NCI-H2196 treated with DMSO at 0.1 percent for 48 hours (cell line): ENCODE data around the gene SSNA1.

Source experiments
- DNase-seq: peaks from one replicate; lab custom pipeline; 2025; ENCODE audit not compliant: unreplicated experiment; lab: John Stamatoyannopoulos, UW

The SSNA1 gene

DNA sequence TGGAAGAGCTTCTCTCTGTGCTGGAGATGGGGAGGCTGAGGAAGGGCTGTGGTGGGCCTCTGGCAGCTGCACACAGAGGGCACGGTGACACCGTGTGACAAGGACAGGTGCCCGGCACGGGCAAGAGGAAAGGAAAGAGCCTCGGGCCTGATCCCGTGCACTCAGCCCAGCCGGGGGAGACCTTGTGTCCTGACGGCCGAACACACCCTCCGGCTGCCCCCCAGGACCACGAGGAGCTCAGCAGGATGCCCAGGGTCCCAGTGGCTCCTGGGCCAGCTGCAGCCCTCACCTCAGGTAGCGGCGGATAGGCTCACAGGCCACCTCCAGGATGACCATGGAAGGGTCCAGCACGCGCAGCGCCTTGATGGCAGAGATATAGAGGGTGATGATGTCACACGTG lies 5.6 kb upstream of the SSNA1 start:
- DNase-seq = no peak

DNA sequence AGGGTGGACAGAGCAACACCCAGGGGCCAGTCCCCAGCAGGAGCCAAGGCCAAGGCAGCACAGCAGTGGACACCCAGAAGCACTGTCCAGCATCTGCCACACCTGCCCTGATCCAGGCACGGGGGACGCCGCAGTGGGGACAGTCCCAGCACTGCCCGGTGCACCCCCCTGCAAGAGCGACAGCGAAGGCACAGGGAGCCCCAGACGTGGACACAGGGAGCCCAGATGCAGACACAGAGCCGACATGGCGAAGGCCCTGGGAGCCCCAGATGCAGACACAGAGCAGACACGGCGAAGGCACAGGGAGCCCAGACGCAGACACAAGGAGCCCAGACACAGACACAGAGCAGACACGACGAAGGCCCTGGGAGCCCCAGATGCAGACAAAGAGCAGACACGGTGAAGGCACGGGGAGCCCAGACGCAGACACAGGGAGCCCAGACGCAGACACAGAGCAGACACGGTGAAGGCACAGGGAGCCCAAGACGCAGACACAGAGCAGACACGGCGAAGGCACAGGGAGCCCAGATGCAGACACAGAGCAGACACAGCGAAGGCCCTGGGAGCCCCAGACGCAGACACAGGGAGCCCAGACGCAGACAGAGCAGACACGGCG lies 4.4 kb upstream of the SSNA1 start:
- no peak for DNase-seq

DNA sequence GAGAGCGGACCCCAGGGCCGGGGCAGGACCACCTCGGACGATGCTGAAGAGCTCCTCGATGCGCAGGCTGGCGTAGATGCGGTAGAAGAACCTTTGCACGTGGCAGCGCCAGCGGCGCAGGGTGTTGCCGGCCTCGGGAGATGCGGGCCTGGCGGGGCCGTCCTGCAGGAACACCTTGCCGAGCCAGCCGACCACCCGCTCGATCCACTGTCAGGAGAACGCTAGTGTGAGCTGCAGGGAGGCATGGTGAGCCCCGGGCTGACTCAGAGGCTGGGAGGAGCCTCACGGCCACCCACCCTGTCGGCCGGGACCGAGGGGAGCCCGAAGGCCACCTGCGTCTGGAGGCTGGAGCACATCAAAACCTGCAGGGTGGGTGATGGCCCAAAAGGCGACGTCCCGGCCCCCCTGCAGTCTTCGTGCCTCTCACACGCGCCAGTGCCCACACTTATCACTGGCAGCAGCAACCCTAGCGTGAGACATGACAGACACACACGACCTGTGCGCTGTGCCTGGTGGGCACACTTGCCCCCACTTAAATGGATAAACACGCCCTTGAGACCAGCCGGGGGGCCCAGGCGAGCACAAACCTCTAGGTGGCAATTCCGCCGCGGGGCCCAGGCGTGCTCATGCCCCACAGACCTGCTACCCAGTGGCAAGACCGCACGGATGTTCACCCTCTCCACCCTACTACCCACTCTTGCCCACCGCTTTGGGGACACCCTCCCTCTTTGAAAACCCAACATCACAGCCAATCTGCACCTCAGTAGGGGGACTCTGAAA lies 3.4 kb upstream of the SSNA1 start:
- no peak for DNase-seq

- DNase-seq = no peak
Observed at GRCh38 chr9:137185921-137186320, 2.6 kb upstream of the SSNA1 start.

DNA sequence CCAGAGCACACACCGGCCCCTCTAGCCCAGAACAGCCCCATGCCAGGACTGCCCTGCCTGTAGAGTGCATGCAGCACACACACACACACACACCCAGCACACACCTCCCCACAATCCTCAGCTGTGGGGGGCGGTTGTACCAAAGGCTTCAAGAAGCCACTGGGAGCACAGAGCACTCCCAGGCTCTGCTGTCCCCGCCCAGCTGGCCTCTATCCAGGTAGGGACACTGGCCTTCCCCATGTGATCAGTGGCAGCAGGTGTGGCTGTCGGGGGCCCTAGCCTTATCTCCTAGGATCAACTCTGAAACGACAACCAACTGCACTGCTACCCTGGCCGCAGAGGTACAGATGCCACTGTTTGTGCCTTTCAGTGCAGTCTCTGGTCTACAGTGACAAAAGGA lies 2.1 kb upstream of the SSNA1 start:
- DNase-seq = no peak

DNA sequence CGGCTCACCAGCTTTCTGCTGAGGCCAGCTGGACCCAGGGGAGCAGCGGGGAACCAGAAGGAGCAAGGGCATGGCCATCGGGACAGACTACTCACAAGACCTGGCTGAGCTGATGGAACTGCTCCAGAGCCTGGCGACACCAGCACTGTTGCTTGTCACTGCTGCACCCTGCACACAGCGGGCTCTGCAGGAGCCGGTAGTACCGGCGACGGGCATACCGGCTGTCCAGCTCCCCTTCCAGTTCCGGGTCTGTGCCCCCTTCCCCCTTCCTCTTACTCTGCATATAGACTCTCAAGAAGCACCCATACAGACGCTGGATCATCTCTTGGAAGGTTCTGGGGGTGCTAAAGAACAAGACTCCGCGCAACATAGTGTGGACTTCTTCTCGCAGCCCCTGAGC lies 1.1 kb upstream of the SSNA1 start:
- DNase-seq = no peak

- no peak for DNase-seq
Observed at GRCh38 chr9:137188086-137188489, 388 bp upstream of the SSNA1 start.

- DNase-seq = no peak
Observed at GRCh38 chr9:137189297-137190295, 1.1 kb downstream of the SSNA1 start.

DNA sequence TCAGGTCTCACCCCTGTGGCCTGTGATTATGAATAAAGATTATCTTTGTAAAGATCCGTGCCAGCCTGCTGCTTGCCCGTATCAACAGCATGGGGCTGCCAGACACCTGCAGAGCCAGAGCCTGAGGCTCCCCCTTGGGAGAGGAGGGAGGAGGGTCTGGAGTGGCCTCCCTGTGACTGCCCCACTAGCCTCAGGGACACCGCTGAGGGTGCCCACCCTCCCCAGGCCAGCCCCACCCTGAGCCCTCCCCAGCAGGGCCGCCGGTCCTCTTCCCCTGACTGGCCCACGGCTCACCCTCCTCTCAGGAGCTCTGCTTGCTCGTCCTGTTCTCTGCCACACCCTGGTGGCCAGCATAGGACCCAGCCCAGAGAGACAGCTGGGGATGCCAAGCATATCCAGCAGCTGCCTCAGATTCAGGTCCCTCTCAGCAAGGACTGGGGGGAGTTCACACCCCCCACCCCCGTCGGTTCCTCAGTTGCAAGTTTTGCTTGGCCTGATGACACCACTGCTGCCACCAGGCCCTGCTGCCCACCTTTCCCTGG lies 1.9 kb downstream of the SSNA1 start:
- DNase-seq = no peak

DNA sequence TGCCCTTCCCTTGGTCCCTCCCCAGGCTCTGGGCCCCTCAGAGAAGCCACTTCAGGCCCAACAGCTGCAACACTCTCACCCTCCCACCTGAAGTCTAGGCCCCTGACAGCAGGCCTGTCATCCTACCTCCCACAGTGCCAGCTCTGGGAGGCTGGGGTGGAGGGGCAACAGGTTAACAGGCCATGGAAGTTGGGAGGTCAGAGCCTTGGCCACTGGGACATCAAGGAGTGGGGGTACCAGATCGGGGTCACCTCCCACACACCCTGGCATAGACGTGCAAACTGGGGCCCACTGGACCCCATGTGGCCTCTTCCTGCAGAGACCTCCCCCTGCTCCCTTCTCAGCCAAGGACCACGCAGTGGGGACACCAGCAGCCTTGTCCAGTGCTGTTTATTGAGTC lies 2.8 kb downstream of the SSNA1 start:
- DNase-seq = no peak

- no peak for DNase-seq
Observed at GRCh38 chr9:137191691-137192447, 3.4 kb downstream of the SSNA1 start.

DNA sequence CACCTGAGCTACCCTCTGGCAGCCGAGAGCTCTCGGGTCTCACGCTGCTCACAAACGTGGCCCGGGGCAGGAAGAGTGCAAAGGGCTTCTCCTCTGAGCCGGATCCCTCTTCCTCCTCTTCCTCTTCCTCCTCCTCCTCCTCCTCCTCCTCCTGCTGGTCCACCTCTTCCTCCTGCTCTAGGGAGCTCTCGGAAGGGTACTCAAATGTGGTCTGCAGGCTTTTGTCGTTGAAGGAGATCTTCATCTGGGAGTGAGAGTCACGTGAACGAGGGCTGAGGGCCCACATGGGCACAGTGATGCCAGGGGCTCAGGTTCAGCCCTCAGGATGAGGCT lies 3.9 kb downstream of the SSNA1 start:
- no peak for DNase-seq

GRCh38 chr9:137192859-137193258 lies 4.4 kb downstream of the SSNA1 start:
- no peak for DNase-seq

DNA sequence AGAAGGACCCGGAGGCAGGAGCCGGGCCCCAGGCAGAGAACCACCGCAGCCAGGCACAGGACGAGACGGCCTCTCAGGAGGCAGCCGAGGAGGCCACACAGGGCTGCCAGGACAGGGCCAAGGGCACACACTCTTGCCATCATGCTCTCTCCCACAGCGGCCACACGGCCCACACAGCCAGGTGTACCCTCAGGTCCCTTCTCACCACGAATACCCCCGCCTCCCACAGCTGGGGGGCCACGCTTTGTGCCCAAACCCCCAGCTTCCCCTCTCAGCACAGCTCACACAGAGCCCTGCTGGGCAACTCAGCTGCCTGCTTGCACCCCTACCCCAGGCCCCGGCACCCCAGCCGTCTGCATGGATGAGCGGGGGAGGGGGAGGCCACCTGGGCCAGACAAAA lies 5.3 kb downstream of the SSNA1 start:
- DNase-seq = no peak

GRCh38 chr9:137194388-137194787 lies 5.9 kb downstream of the SSNA1 start:
- DNase-seq = no peak

DNA sequence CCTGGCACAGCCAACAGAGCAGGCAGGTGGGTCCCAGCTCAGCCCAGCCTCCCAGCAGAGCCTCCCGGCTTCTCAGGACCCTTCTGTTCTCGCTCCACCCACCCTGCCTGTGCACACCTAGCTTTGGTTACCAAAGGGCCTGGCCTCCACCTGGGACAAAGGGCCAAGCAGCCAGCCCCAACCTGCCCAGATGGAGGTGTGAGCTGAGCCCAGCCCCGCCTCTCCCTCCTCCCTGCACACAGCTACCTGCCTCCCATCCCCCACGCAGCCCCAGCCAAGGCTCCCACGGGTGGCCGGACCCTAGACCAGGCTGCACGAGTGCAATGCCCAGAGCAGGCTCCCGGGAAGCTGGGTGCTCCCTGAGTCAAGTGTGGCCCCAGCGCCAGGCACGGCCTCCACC lies 6.4 kb downstream of the SSNA1 start:
- DNase-seq = peak; percentile 66

GRCh38 chr9:137195525-137196220 lies 7.2 kb downstream of the SSNA1 start:
- peak; percentile 84 for DNase-seq

GRCh38 chr9:137198051-137198901 lies 9.8 kb downstream of the SSNA1 start:
- no peak for DNase-seq

DNA sequence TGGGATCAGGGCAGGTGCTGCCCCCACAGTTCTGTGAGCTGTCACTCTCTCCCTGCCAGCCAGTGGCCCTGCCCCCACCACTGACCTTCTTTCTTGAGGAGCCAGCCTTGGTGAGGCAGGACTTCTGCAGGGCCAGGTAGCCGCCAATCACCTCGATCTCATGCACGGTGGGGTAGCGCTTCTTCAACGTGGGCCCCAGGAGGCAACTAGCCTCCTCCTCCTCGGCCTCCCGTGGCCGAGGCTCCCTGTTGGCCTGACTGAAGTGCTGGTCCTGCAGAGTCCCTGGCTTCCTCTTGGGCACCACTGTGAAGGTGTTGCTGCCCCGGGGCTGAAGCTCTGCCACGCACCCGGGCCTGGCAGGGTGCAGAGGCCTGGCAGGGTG lies 10.4 kb downstream of the SSNA1 start:
- DNase-seq = no peak
